Adipocyte (in vitro differentiated cells): Measurements from ENCODE around the gene HOOK2.

Experiments
- DNase-seq: peaks from one replicate; pipeline ENCODE4 v3.0.0-alpha.2; 2015; ENCODE audit warnings: low read depth
- H3K27me3 ChIP-seq: replicated peaks from 2 replicates; pipeline ENCODE4 v1.7.0; 2013; ENCODE audit warnings: mild to moderate bottlenecking, low read length, moderate library complexity; ENCODE audit not compliant: control insufficient read depth, insufficient read depth
- H3K36me3 ChIP-seq: 2 replicates; pipeline ENCODE4 v1.7.0; 2013; ENCODE audit warnings: low read length, mild to moderate bottlenecking, moderate library complexity; ENCODE audit not compliant: control insufficient read depth, insufficient read depth, severe bottlenecking
- H3K4me1 ChIP-seq: 2 replicates; pipeline ENCODE4 v1.7.0; 2013; ENCODE audit warnings: mild to moderate bottlenecking, low read length, moderate library complexity; ENCODE audit not compliant: control insufficient read depth, insufficient read depth
- H3K4me3 ChIP-seq: 2 replicates; pipeline ENCODE4 v1.7.0; 2013; ENCODE audit warnings: mild to moderate bottlenecking, low read length, moderate library complexity
- H3K9ac ChIP-seq: 2 replicates; pipeline ENCODE4 v1.7.0; 2013; ENCODE audit warnings: mild to moderate bottlenecking, low read length, moderate library complexity
- H3K9me3 ChIP-seq: 2 replicates; pipeline ENCODE4 v1.7.0; 2013; ENCODE audit warnings: mild to moderate bottlenecking, low read length, moderate library complexity; ENCODE audit not compliant: control insufficient read depth

HOOK2 gene

GRCh38 chr19:12792051-12792852, 16.9 kb upstream of the HOOK2 start:
- Histone ChIP-seq H3K9ac (peak overlapping the region; percentile 99), H3K4me1 (peaks cover 41% of the 10 kb centered on the region), H3K36me3 (no peaks in the 10 kb centered on the region), H3K4me3 (peak overlapping the region; percentile 99), H3K27me3 (no peaks in the 10 kb centered on the region), H3K9me3 (no peaks in the 10 kb centered on the region)
- peak; percentile 66 for DNase-seq

- peak within 1 kb of the TSS; percentile 99 for H3K9ac ChIP-seq
- H3K36me3 ChIP-seq: no peaks in the 10 kb centered on the region
- DNase-seq: peak; percentile 98
- peak within 1 kb of the TSS; percentile 99 for H3K4me3 ChIP-seq
- H3K4me1 ChIP-seq: peaks cover 48% of the 10 kb centered on the region
- H3K9me3 ChIP-seq: no peaks in the 10 kb centered on the region
- no peaks in the 10 kb centered on the region for H3K27me3 ChIP-seq
Measured at GRCh38 chr19:12791345-12792050, 16.1 kb upstream of the HOOK2 start, which contains the start of gene JUNB. Gene JUNB (plus strand): TSS chr19:12791486. CDS start chr19:12791772, 286 bp downstream.

GRCh38 chr19:12790628-12791344, 15.4 kb upstream of the HOOK2 start:
- peak overlapping the region; percentile 99 for H3K9ac ChIP-seq
- H3K27me3 ChIP-seq: no peaks in the 10 kb centered on the region
- H3K9me3 ChIP-seq: no peaks in the 10 kb centered on the region
- H3K4me1 ChIP-seq: peaks cover 47% of the 10 kb centered on the region
- H3K4me3 ChIP-seq: peak overlapping the region; percentile 99
- H3K36me3 ChIP-seq: no peaks in the 10 kb centered on the region
- DNase-seq: peak; percentile 52

- peak; percentile 98 for DNase-seq
- H3K4me1 ChIP-seq: peaks cover 51% of the 10 kb centered on the region
- peak overlapping the region; percentile 99 for H3K9ac ChIP-seq
- no peaks in the 10 kb centered on the region for H3K27me3 ChIP-seq
- H3K4me3 ChIP-seq: peak overlapping the region; percentile 99
- H3K36me3 ChIP-seq: no peaks in the 10 kb centered on the region
- no peaks in the 10 kb centered on the region for H3K9me3 ChIP-seq
Measured at GRCh38 chr19:12789904-12790619, 14.7 kb upstream of the HOOK2 start.

- H3K4me3 ChIP-seq: peak overlapping the region; percentile 99
- no peak for DNase-seq
Measured at GRCh38 chr19:12789098-12789903, 13.9 kb upstream of the HOOK2 start.

GRCh38 chr19:12788682-12789097, 13.3 kb upstream of the HOOK2 start:
- H3K4me1 ChIP-seq: peaks cover 49% of the 10 kb centered on the region

More at GRCh38 chr19:12789098-12789903, 13.9 kb upstream of the HOOK2 start:
- peaks cover 51% of the 10 kb centered on the region for H3K4me1 ChIP-seq
- no peaks in the 10 kb centered on the region for H3K9me3 ChIP-seq
- H3K27me3 ChIP-seq: no peaks in the 10 kb centered on the region
- H3K9ac ChIP-seq: peak overlapping the region; percentile 99
- no peaks in the 10 kb centered on the region for H3K36me3 ChIP-seq

GRCh38 chr19:12788042-12788681, 12.8 kb upstream of the HOOK2 start:
- H3K9me3 ChIP-seq: no peaks in the 10 kb centered on the region
- peak overlapping the region; percentile 99 for H3K9ac ChIP-seq
- no peaks in the 10 kb centered on the region for H3K36me3 ChIP-seq
- H3K27me3 ChIP-seq: no peaks in the 10 kb centered on the region
- H3K4me1 ChIP-seq: peaks cover 53% of the 10 kb centered on the region
- peak overlapping the region; percentile 78 for H3K4me3 ChIP-seq
- peak; percentile 44 for DNase-seq

More at GRCh38 chr19:12788682-12789097, 13.3 kb upstream of the HOOK2 start:
- Histone ChIP-seq H3K4me3 (peak overlapping the region; percentile 78), H3K9me3 (no peaks in the 10 kb centered on the region), H3K27me3 (no peaks in the 10 kb centered on the region), H3K36me3 (no peaks in the 10 kb centered on the region), H3K9ac (peak overlapping the region; percentile 99)
- peak; percentile 83 for DNase-seq

GRCh38 chr19:12787458-12787857, 12.1 kb upstream of the HOOK2 start:
- H3K9me3 ChIP-seq: no peaks in the 10 kb centered on the region
- H3K4me1 ChIP-seq: peaks cover 58% of the 10 kb centered on the region
- no peaks in the 10 kb centered on the region for H3K36me3 ChIP-seq
- H3K4me3 ChIP-seq: no peak overlapping the region
- peak overlapping the region; percentile 9 for H3K9ac ChIP-seq
- no peak for DNase-seq
- no peaks in the 10 kb centered on the region for H3K27me3 ChIP-seq

- Histone ChIP-seq H3K4me3 (no peak overlapping the region), H3K4me1 (peaks cover 62% of the 10 kb centered on the region), H3K27me3 (no peaks in the 10 kb centered on the region), H3K36me3 (no peaks in the 10 kb centered on the region), H3K9ac (peak overlapping the region; percentile 9), H3K9me3 (no peaks in the 10 kb centered on the region)
- no peak for DNase-seq
Measured at GRCh38 chr19:12786952-12787351, 11.6 kb upstream of the HOOK2 start.
